Measurements from ENCODE around the gene ADAMTSL1. TPM values are rescaled to one million over a fixed set of nuclear protein-coding genes. Genes with fewer than 3 reads are reported as not detected.

The ADAMTSL1 gene
- total RNA-seq, 6 donors from 2014 or later: 0.44 to 6.4 (median 2.3) TPM; not detected in 1

GRCh38 chr9:18499980-18500379 lies 26.0 kb downstream of the ADAMTSL1 start:
- H3K27ac ChIP-seq: no peak overlapping the region
- no peaks in the 10 kb centered on the region for H3K36me3 ChIP-seq
- peaks cover 0 to 12% (median 4%) of the 10 kb centered on the region in 4 donors for H3K4me1 ChIP-seq
- DNase-seq (no peak), ATAC-seq (ENCODE audit: low FRiP score in 2 of 2) (peak in 1 of 2 donors; percentile 50)
- no peaks in the 10 kb centered on the region for H3K27me3 ChIP-seq
- 24 to 40% methylated on average over 1 of the region's 1 CpG for WGBS, 2 donors
- TF ChIP-seq POLR2A (IDR thresholded peaks at IDR 0.05) (no peak), EP300 (IDR thresholded peaks at IDR 0.05) (no peak), POLR2AphosphoS5 (IDR thresholded peaks at IDR 0.05) (no peak), CTCF (IDR thresholded peaks at IDR 0.05) (no peak)
- no peaks in the 10 kb centered on the region for H3K9me3 ChIP-seq
- no peak overlapping the region for H3K4me3 ChIP-seq

GRCh38 chr9:18500451-18500850 lies 26.5 kb downstream of the ADAMTSL1 start:
- 56 to 63% methylated on average over 1 of the region's 1 CpG for WGBS, 2 donors
- no peak overlapping the region for H3K4me3 ChIP-seq
- no peak overlapping the region for H3K27ac ChIP-seq
- H3K36me3 ChIP-seq: no peaks in the 10 kb centered on the region
- no peaks in the 10 kb centered on the region for H3K27me3 ChIP-seq
- peaks cover 0 to 12% (median 4%) of the 10 kb centered on the region in 4 donors for H3K4me1 ChIP-seq
- no peaks in the 10 kb centered on the region for H3K9me3 ChIP-seq
- no peak for ATAC-seq (ENCODE audit: low FRiP score in 2 of 2)
- DNase-seq: no peak
- no peak for TF ChIP-seq POLR2AphosphoS5 (IDR thresholded peaks at IDR 0.05)
- no peak for TF ChIP-seq CTCF (IDR thresholded peaks at IDR 0.05)
- no peak for TF ChIP-seq EP300 (IDR thresholded peaks at IDR 0.05)

- 72 to 83% methylated on average over 5 of the region's 5 CpGs for WGBS, 2 donors
- TF ChIP-seq CTCF (IDR thresholded peaks at IDR 0.05): no peak
- TF ChIP-seq POLR2A (IDR thresholded peaks at IDR 0.05): no peak
- no peak for TF ChIP-seq POLR2AphosphoS5 (IDR thresholded peaks at IDR 0.05)
- TF ChIP-seq EP300 (IDR thresholded peaks at IDR 0.05): no peak
Observed at GRCh38 chr9:18501949-18502348, 28.0 kb downstream of the ADAMTSL1 start.

GRCh38 chr9:18502546-18502945 lies 28.6 kb downstream of the ADAMTSL1 start:
- WGBS, 2 donors: 77 to 84% methylated on average over 3 of the region's 3 CpGs
- Histone ChIP-seq H3K9me3 (no peaks in the 10 kb centered on the region), H3K4me3 (no peak overlapping the region), H3K36me3 (no peaks in the 10 kb centered on the region), H3K27me3 (no peaks in the 10 kb centered on the region), H3K27ac (no peak overlapping the region), H3K4me1 (peaks cover 0 to 12% (median 4%) of the 10 kb centered on the region in 4 donors)
- TF ChIP-seq POLR2AphosphoS5 (IDR thresholded peaks at IDR 0.05): no peak
- no peak for TF ChIP-seq POLR2A (IDR thresholded peaks at IDR 0.05)
- TF ChIP-seq CTCF (IDR thresholded peaks at IDR 0.05): no peak
- TF ChIP-seq EP300 (IDR thresholded peaks at IDR 0.05): no peak
- ATAC-seq (ENCODE audit: low FRiP score in 2 of 2) (no peak), DNase-seq (no peak)

More at GRCh38 chr9:18501949-18502348, 28.0 kb downstream of the ADAMTSL1 start:
- Histone ChIP-seq H3K4me3 (no peak overlapping the region), H3K27me3 (no peaks in the 10 kb centered on the region), H3K27ac (no peak overlapping the region), H3K9me3 (no peaks in the 10 kb centered on the region), H3K4me1 (peaks cover 0 to 12% (median 4%) of the 10 kb centered on the region in 4 donors), H3K36me3 (no peaks in the 10 kb centered on the region)
- no peak for ATAC-seq (ENCODE audit: low FRiP score in 2 of 2)
- no peak for DNase-seq

- Histone ChIP-seq H3K27me3 (no peaks in the 10 kb centered on the region), H3K27ac (no peak overlapping the region), H3K4me3 (no peak overlapping the region), H3K4me1 (peaks cover 0 to 6% (median 2%) of the 10 kb centered on the region in 4 donors), H3K9me3 (no peaks in the 10 kb centered on the region), H3K36me3 (no peaks in the 10 kb centered on the region)
- ATAC-seq (ENCODE audit: low FRiP score in 2 of 2): no peak
- peak in 1 of 2 donors; percentile 38 for DNase-seq
- WGBS, 2 donors: 90 to 95% methylated on average over 14 of the region's 14 CpGs
- TF ChIP-seq CTCF (IDR thresholded peaks at IDR 0.05): no peak
- TF ChIP-seq POLR2A (IDR thresholded peaks at IDR 0.05): no peak
- TF ChIP-seq POLR2AphosphoS5 (IDR thresholded peaks at IDR 0.05): no peak
- TF ChIP-seq EP300 (IDR thresholded peaks at IDR 0.05): no peak
Observed at GRCh38 chr9:18504707-18505106, 30.8 kb downstream of the ADAMTSL1 start.
